NCI-H82 (cell line): ENCODE data around the gene HMGXB3.

Source experiments
- DNase-seq: peaks from one replicate; lab custom pipeline; 2025; lab: John Stamatoyannopoulos, UW

The HMGXB3 gene

GRCh38 chr5:149982505-149982904, 18.0 kb upstream of the HMGXB3 start:
- no peak for DNase-seq

- no peak for DNase-seq
These were observed 12.4 kb upstream of the HMGXB3 start for GRCh38 chr5:149988126-149988525.

DNA sequence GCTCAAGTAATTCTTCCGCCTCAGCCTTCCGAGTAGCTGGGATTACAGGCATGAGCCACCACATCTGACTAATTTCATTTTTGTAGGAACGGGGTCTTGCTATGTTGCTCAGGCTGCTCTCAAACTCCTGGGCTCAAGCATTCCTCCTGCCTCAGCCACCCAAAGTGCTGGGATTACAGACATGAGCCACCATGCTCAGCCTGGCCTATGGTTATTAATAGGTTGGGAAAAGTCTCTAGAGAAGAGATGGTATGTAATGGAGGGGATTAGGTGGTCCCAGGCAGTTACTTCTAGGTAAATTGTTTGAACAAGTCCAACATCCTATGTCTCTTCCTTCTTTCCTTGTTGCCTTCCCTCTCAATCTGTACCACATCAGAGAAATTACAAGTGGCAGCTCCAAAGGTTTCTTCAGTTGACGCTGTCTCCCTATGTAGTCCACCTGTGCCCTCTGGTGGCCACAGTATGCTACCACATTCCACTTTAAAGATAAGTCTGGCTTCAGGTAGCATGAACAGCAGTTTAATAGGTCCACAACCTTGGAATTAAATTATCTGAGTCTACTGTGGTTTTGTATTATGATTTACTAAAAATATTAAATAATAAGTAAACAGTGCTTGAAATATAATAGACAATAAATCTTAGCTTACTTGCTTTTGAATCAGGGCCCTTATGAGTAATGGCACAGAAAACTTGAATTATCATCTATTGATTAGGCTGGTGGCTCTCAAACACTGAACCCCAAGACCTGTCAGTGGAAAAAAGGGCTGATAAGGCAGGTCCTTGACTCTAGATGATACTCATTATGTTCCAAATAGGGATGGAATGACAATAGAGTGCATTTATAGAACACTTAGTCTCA, 9.8 kb upstream of the HMGXB3 start:
- peak; percentile 87 for DNase-seq

DNA sequence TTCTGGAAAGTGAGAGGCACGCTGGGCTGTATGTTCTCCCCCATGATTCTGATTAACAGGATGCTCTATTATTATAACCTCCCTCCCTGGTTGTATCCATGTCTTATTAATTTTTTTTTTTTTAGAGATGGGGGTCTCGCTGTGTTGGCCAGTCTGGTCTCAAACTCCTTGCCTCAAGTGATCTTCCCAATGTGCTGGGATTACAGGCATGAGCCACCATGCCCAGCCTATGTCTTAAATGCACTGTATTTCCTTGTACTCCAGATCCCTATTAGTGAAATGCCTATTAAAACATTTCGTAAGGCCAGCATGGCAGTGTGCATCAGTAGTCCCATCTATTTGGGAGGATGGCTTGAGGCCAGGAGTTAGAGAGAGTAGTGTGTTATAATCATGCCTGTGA, 7.1 kb upstream of the HMGXB3 start:
- DNase-seq: no peak

DNA sequence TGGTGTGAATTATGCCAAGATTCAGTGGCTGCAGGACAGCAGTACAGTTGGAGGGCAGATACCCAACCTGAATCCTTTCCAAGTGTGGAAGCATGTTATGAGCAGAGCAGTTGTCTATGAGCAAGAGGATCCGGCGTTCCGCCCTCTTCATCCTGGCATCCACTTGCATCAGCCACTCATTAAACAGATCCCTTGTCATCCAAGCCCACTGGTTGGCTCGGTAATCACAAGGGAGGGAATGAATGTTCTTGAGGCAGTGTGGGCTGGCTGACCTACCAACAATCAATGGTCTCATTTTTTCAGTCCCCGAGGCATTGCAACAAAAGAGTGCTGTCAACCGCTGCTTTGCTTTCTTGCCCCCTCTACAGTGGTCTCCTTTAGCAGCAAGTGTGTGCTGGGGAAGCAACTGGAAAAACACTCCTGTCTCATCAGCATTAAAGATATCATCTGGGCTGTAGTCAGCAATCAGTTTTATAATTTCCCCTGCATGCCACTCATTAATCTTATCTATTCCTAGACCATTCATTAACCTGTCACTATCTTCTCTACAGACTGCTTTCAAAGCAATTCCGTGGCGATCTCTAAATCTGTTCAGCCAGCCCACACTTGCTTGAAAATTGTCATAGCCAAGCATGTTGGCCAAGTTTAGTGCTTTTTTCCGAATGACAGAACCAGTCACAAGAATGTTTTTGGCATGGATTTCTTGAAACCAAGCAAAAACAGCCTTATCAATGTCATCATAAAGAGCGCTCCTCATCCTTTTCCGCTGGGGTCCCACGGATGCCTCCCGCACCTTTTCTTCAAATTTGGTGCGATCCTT, 4.9 kb upstream of the HMGXB3 start:
- DNase-seq: no peak

DNA sequence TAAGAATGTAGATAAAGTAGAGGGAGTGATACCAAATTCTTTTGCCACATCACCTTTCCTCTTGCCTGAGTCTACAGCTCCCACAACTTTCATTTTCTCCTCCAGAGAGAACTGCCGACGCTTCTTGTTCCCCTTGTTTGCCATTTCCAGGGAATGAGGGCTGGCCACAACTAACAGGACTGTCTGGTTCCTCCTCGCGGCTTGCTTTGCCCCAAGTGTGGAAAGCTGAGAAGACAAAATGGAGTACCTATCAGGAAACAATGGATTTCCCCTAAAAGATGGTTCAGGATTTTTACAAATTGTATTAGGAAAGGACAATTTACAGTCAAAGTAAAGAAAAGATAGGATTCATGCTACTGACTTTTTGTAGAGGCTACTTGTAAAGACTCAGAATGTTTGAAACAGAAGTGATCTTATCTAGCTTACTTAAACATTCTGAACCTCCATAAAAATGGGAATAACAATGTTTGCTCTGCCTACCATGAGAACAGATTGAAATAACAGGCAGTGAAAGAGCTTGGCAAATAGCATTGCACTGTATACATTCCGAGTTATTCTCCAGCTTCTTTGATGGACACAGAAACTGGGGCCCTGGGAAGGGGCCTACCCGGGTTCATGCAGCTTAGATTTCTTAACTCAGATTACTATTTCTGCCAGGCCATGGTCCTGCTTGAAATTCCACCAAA, 4.2 kb upstream of the HMGXB3 start:
- DNase-seq: no peak

DNA sequence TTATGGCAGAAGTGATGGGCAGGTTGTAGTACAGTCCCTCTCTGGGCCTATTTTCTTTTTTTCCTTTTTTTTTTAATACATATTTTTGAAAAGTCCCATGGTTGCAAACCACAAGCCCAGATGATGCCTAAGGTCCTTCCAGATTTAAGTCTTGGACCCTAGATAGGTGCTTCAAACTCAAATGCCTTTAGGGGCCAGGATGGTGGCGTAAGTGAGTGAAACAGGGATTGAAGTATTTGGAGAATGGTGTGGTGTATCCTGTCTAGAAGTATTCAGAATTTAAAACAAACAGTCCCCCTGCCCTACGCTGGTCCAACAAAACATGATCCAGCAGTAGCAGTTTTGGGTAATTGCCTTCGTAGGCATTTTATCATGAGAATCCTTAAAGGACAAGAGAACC, 2.3 kb upstream of the HMGXB3 start:
- no peak for DNase-seq

DNA sequence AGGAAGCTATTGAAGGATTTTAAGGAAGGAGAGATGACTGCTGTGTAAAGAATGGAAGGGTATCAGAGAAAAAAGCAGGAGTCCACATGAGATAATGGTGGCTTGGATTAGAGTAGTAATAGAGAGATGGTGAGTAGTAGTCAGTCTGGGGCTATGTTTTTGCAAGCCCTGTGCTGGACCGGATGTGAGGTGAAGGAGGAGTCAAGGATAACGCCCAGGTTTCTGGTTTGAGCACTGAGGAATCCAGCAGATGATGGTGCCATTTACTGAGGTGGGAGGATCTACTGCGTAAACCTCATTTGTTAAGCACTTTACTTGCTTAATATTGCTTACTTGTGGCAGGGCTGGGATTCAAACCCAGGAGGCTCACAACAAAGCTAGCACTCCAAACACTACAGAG, 1.2 kb upstream of the HMGXB3 start:
- no peak for DNase-seq

GRCh38 chr5:149999866-150000255, 678 bp upstream of the HMGXB3 start:
- no peak for DNase-seq

- DNase-seq: peak; percentile 32
These were observed 586 bp downstream of the HMGXB3 start for GRCh38 chr5:150000990-150001659.

- peak; percentile 77 for DNase-seq
These were observed 1.3 kb downstream of the HMGXB3 start for GRCh38 chr5:150001660-150002486.

- DNase-seq: no peak
These were observed 5.8 kb downstream of the HMGXB3 start for GRCh38 chr5:150006318-150006717.

DNA sequence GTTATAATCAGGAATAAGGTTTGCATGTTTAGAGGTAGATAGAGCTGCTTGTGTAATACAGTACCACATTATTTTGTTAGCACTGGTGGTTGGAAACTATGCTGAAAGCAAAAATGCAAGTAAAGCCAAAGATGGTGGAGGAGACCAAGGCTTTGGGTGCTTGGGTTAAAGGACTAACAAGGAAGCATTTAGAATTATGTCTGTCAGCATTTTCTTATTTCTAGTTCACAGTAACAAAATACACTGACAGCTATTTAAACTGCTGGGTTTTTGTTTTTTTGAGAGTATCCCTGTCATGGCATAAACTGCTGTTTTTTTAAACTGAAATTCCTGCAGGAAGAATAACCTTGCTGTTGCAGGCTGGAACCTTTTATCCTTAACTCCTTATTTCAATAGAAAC, 6.5 kb downstream of the HMGXB3 start:
- DNase-seq: no peak

GRCh38 chr5:150009671-150010387, 9.3 kb downstream of the HMGXB3 start:
- DNase-seq: no peak

DNA sequence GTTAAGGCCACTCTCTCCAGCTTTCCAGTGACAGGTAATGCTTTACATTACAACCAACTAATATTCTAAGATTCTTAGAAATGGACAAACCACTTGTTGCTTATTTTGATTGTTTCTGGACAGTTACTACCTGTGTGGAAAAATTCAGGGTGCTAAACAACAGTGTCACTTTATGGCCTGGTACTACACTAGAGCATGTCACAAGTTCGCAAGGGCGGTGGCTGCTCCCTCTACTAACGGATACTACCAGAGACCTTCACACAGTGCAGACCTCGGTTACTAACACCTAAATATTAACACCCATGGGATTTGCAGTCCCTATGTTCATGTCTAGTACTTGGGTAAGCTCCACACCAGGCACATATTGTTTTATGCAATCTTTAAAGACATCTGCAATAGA, 13.4 kb downstream of the HMGXB3 start:
- DNase-seq: no peak

DNA sequence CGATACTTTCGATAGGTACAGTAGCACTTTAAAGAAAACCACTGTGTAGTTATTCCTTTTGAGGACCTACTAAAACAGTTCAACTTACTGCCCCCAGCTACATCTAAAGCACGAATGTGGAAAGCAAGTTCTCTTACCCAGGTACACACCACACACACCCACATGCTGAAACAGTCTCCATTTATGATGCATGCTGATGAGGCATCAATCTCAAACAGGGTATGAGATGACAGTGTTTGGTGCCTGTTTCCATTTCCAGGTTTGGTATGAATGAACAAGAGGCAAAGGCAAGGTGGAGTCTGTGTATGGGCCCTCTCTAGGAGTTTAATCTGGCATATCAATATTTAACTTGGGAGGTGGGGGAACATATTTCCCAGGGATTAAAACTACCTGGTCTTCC, 13.9 kb downstream of the HMGXB3 start:
- DNase-seq: no peak

DNA sequence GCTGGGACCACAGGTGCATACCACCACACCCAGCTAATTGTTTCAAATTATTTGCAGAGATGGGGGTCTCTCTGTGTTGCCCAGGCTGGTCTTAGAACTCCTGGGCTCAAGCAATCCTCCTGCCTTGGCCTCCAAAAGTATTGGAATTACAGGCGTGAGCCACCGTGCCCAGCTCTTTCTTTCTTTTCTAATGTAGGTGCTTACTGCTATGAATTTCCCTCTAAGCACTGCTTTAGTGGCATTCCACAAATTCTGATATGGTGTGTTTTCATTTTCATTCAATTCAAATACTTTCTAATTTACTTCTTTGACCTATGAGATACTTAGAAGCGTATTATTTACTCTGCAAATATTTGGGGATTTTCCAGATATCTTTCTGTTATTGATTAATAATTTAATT, 14.9 kb downstream of the HMGXB3 start:
- DNase-seq: no peak

- no peak for DNase-seq
These were observed 16.0 kb downstream of the HMGXB3 start for GRCh38 chr5:150016537-150016936.

DNA sequence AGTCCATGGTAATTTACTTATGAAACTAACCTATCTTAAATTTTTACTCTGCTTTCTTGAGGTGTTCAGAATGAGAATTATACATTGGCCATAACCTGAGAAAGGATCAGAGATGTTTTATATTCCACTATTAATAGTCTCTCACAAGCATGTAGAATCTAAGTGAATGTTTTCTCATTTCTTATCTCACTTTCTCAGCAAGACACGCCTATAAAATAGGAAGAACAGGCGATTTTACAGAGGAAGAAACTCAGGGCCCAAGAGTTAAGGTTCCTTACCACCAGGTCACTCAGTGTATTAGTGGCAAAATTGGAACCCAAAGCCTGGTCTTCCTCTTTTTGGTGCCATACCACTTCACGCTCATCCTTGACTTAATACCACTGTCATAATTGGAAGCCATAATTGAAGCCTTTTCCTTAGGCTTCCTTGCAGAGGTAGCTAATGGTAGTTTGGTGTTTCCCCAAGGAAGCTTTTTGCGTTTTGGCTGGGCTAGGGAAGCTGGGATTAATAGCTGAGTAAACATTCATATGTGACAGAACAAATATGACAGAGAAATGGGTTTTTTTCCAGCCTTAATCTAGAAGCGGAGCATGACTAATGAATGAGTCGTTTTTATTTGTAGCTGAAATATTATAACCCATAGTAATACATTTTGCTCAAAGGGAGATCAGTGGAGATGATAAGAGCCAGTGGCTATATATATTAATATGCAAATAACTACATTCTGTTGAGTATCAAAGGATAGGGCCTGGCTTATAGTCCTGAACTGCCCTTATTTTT, 16.9 kb downstream of the HMGXB3 start:
- DNase-seq: no peak

GRCh38 chr5:150020249-150020648, 19.7 kb downstream of the HMGXB3 start:
- DNase-seq: no peak
